A549 (cell line): ENCODE measurements around the gene SORCS2. TPM values are rescaled to one million over a fixed set of nuclear protein-coding genes. Genes with fewer than 3 reads are reported as not detected.

Experiments used
- ATAC-seq, 2 experiments: fragments of 200-7000 bp in 1 of 2; fragments of >200 bp in 1 of 2; cut with Nextera tagmentation in 1 of 2; cut with Tn5 transposase in 1 of 2; 3 replicates each; pipeline versions ENCODE4 v1.8.0 to v1.9.1; 2018 to 2020; ENCODE audit warnings: mild to moderate bottlenecking in 1 of 2, moderate library complexity in 1 of 2
- CTCF ChIA-PET: fragments of 300-600 bp; sonication (Branson Sonifier 250); formaldehyde crosslinking; extraction: SDS; loops from one replicate; lab custom pipeline; 2021; ENCODE audit warnings: antibody characterized with exemption, inconsistent platforms; lab: Yijun Ruan, JAX
- POLR2A ChIA-PET: fragments of 350-600 bp; formaldehyde crosslinking; extraction: SDS; loops from one replicate; lab custom pipeline; 2021; ENCODE audit warnings: antibody characterized with exemption, inconsistent platforms; lab: Yijun Ruan, JAX
- DNase-seq, 2 experiments: peaks; one replicate each; pipeline versions ENCODE4 v3.0.0 to v3.0.0-alpha.2; 2011 to 2016; ENCODE audit warnings: low read depth in 1 of 2, low spot score in 1 of 2
- FAIRE-seq: peaks from 2 replicates; lab custom pipeline; 2011; peaks lifted over from hg19 to GRCh38; lab: Jason Lieb, UNC
- H3K27ac ChIP-seq, 2 experiments: fragments of >200 bp; sonication (Bioruptor Twin); formaldehyde crosslinking; 3 replicates each; pipeline ENCODE4 v1.5.1; 2016 to 2017
- H3K4me1 ChIP-seq: fragments of >200 bp; sonication (Bioruptor Twin); formaldehyde crosslinking; 3 replicates; pipeline ENCODE4 v1.6.1; 2016
- H3K4me2 ChIP-seq: fragments of >200 bp; sonication (Bioruptor Twin); formaldehyde crosslinking; 3 replicates; pipeline ENCODE4 v1.6.1; 2016
- H3K4me3 ChIP-seq: fragments of >200 bp; sonication (Bioruptor Twin); formaldehyde crosslinking; 3 replicates; pipeline ENCODE4 v1.5.1; 2016
- H3K9me3 ChIP-seq: fragments of >200 bp; sonication (Bioruptor Twin); formaldehyde crosslinking; 3 replicates; pipeline ENCODE4 v1.6.1; 2016
- ATOH8 ChIP-seq: fragments of 250-450 bp; sonication (Bioruptor Pico); IDR thresholded peaks from 2 replicates; pipeline ENCODE4 v1.5.0; 2020; ENCODE audit warnings: low read depth, mild to moderate bottlenecking, moderate library complexity
- BCL3 ChIP-seq: fragments of >200 bp; sonication (Bioruptor Twin); formaldehyde crosslinking; IDR thresholded peaks from 3 replicates; pipeline ENCODE4 v1.6.1; 2016
- CBX2 ChIP-seq: fragments of 200-600 bp; sonication (generic); IDR thresholded peaks from 2 replicates; pipeline ENCODE4 v1.6.1; 2016; ENCODE audit warnings: low read depth, mild to moderate bottlenecking, borderline replicate concordance
- EHF ChIP-seq: fragments of 250-450 bp; sonication (Bioruptor Pico); IDR thresholded peaks from 2 replicates; pipeline ENCODE4 v1.5.0; 2020; ENCODE audit warnings: mild to moderate bottlenecking
- EP300 ChIP-seq, 2 experiments: fragments of >200 bp; sonication (Bioruptor Twin); formaldehyde crosslinking; IDR thresholded peaks; 2 replicates in 1 of 2; 3 replicates in 1 of 2; pipeline ENCODE4 v1.6.1; 2016 to 2017
- ESRRA ChIP-seq: fragments of 150-350 bp; IDR thresholded peaks from 2 replicates; pipeline ENCODE4 v1.6.1; 2014; ENCODE audit warnings: mild to moderate bottlenecking, low read length, borderline replicate concordance
- FOSL2 ChIP-seq, 2 experiments: fragments of 450-650 bp in 1 of 2; fragments of >200 bp in 1 of 2; sonication (Bioruptor Twin) in 1 of 2; formaldehyde crosslinking; IDR thresholded peaks; 2 replicates each; pipeline versions ENCODE4 v1.5.0 to v1.6.1; 2016 to 2020; ENCODE audit warnings: mild to moderate bottlenecking in 1 of 2, moderate library complexity in 1 of 2
- HDAC2 ChIP-seq: fragments of 200-600 bp; sonication (generic); IDR thresholded peaks from 2 replicates; pipeline ENCODE4 v1.6.1; 2016
- HOXB5 ChIP-seq: fragments of 250-450 bp; sonication (Bioruptor Pico); IDR thresholded peaks from 2 replicates; pipeline ENCODE4 v1.5.0; 2020; ENCODE audit warnings: mild to moderate bottlenecking, moderate library complexity
- MAFK ChIP-seq: fragments of 450-650 bp; IDR thresholded peaks from 2 replicates; pipeline ENCODE4 v1.6.1; 2014; ENCODE audit not compliant: partially characterized antibody
- MAX ChIP-seq: IDR thresholded peaks from 2 replicates; pipeline ENCODE4 v1.6.1; 2012
- NPAS2 ChIP-seq: fragments of 250-450 bp; sonication (Bioruptor Pico); IDR thresholded peaks from 2 replicates; pipeline ENCODE4 v1.8.0; 2022; ENCODE audit warnings: mild to moderate bottlenecking, moderate library complexity, borderline replicate concordance
- NR3C1 ChIP-seq: fragments of >200 bp; sonication (Bioruptor Twin); formaldehyde crosslinking; IDR thresholded peaks from 3 replicates; pipeline ENCODE4 v1.6.1; 2017
- PBX3 ChIP-seq: IDR thresholded peaks from 2 replicates; pipeline ENCODE4 v1.6.1; 2012
- RCOR1 ChIP-seq: fragments of 150-350 bp; IDR thresholded peaks from 2 replicates; pipeline ENCODE4 v1.6.1; 2014; ENCODE audit warnings: antibody characterized with exemption, low read length, low read depth
- REST ChIP-seq: fragments of 200-600 bp; sonication (generic); IDR thresholded peaks from 2 replicates; pipeline ENCODE4 v1.6.1; 2016; ENCODE audit warnings: antibody characterized with exemption, mild to moderate bottlenecking, moderate library complexity
- RNF2 ChIP-seq: fragments of 200-600 bp; sonication (generic); IDR thresholded peaks from 2 replicates; pipeline ENCODE4 v1.6.1; 2016; ENCODE audit warnings: low read depth, mild to moderate bottlenecking, antibody characterized with exemption, moderate library complexity, borderline replicate concordance
- TFCP2L1 ChIP-seq: fragments of 250-450 bp; sonication (Bioruptor Pico); IDR thresholded peaks from 2 replicates; pipeline ENCODE4 v1.5.0; 2021; ENCODE audit warnings: mild to moderate bottlenecking
- TP53 ChIP-seq: fragments of 250-450 bp; sonication (Bioruptor Pico); IDR thresholded peaks from 2 replicates; pipeline ENCODE4 v1.5.0; 2021; ENCODE audit warnings: mild to moderate bottlenecking, moderate library complexity
- ZC3H11A ChIP-seq: fragments of 450-650 bp; IDR thresholded peaks from 2 replicates; pipeline ENCODE4 v1.6.1; 2014; ENCODE audit warnings: antibody characterized with exemption, mild to moderate bottlenecking
- WGBS: methylation state at CpG from one replicate; pipeline ENCODE4 v1.1.6; 2017; ENCODE audit errors: missing lambda C conversion rate; 5-methylcytosine and 5-hydroxymethylcytosine counted together
- polyA plus RNA-seq, 4 experiments: library from polyadenylated mRNA; depleted of rRNA in 3 of 4; stranded (reverse); fragments of >200 nt; fragmentation: RNase III in 1 of 4; extraction: RNeasy Plus Mini Kit Qiagen cat#74134 plus additional on column Dnase treatment in 1 of 4; gene quantifications; 2 replicates in 3 of 4; 3 replicates in 1 of 4; pipeline ENCODE4 v1.2.3, GENCODE V29; 2011 to 2017

SORCS2 gene
- polyA plus RNA-seq, 2 of the 4 experiments (the other 2 are of a cell fraction), result 1.4 to 4.6 TPM

- no peak for TF ChIP-seq REST
- TF ChIP-seq MAFK, result no peak
- no peak for TF ChIP-seq ZC3H11A
- no peak for TF ChIP-seq HOXB5
- no peak for TF ChIP-seq TFCP2L1 (CRISPR knock-in tag)
- TF ChIP-seq ESRRA, result no peak
- no peak for TF ChIP-seq HDAC2
- no peak for TF ChIP-seq PBX3
These were observed 271.4 kb downstream of the SORCS2 start (continued) for GRCh38 chr4:7463566-7464258.

- Histone ChIP-seq H3K27ac (no peak overlapping the region), H3K9me3 (no peaks in the 10 kb centered on the region; the same call in 2 of the 3 replicates), H3K4me2 (no peak overlapping the region), H3K4me3 (no peak overlapping the region), H3K4me1 (peaks cover 4% of the 10 kb centered on the region; the same call in 1 of the 3 replicates)
- FAIRE-seq (no peak), DNase-seq (no peak), ATAC-seq (no peak)
- CTCF ChIA-PET, result interaction anchor here (0.6 kb wide), 1 partner anchor 8 kb away, joined by 3 read pairs; no protein-coding TSS in a partner anchor
- WGBS, result 63% methylated on average over 5 of the region's 5 CpGs
- TF ChIP-seq EHF (CRISPR knock-in tag) (no peak), NPAS2 (no peak), MAX (no peak), BCL3 (no peak)
- POLR2A ChIA-PET, result no interaction called here
These were observed 271.9 kb downstream of the SORCS2 start for GRCh38 chr4:7464259-7464655.

- CTCF ChIA-PET, result no interaction called here
- POLR2A ChIA-PET, result no interaction called here
- no peak for TF ChIP-seq RCOR1
- no peak for TF ChIP-seq CBX2
- no peak for TF ChIP-seq TP53
- TF ChIP-seq EP300 (IDR thresholded peaks at IDR 0.05), result no peak
- no peak for TF ChIP-seq ESRRA
- TF ChIP-seq HDAC2, result no peak
- no peak for TF ChIP-seq RNF2
- no peak for TF ChIP-seq ATOH8 (CRISPR knock-in tag)
- TF ChIP-seq MAX, result no peak
- no peak for TF ChIP-seq FOSL2 (IDR thresholded peaks at IDR 0.05)
- TF ChIP-seq FOSL2 (CRISPR knock-in tag; IDR thresholded peaks at IDR 0.05), result no peak
- TF ChIP-seq NPAS2, result no peak
- TF ChIP-seq NR3C1, result no peak
- H3K4me2 ChIP-seq, result no peak overlapping the region
- no peak for FAIRE-seq
- 76% methylated on average over 8 of the region's 9 CpGs for WGBS
- no peak for DNase-seq
- peaks cover 4% of the 10 kb centered on the region; the same call in 1 of the 3 replicates for H3K4me1 ChIP-seq
- no peak for ATAC-seq
- no peak overlapping the region for H3K27ac ChIP-seq
- no peak overlapping the region for H3K4me3 ChIP-seq
- H3K9me3 ChIP-seq, result no peaks in the 10 kb centered on the region; the same call in 2 of the 3 replicates
These were observed 272.7 kb downstream of the SORCS2 start for GRCh38 chr4:7465017-7465416.
